Uterus (tissue), 2 donors: ENCODE results near the gene NBAS.

Source experiments
- CTCF ChIP-seq, 4 experiments: fragments of 200-600 bp in 2 of 4; fragments of 450-650 bp in 2 of 4; sonication (generic) in 2 of 4; IDR thresholded peaks; one replicate each; pipeline ENCODE4 v1.5.1; 2016 to 2019; ENCODE audit warnings: antibody characterized with exemption in 4 of 4, mild to moderate bottlenecking in 2 of 4, moderate library complexity in 1 of 4
- POLR2A ChIP-seq, 2 donors: fragments of 450-650 bp; IDR thresholded peaks; one replicate each; pipeline ENCODE4 v1.6.1; 2016; ENCODE audit warnings: antibody characterized with exemption in 2 of 2, mild to moderate bottlenecking in 1 of 2, moderate library complexity in 1 of 2

GRCh38 chr2:15265889-15266288 lies 295.2 kb downstream of the NBAS start:
- TF ChIP-seq CTCF (IDR thresholded peaks at IDR 0.05) = no peak
- no peak for TF ChIP-seq POLR2A (IDR thresholded peaks at IDR 0.05)
